GM12874 (cell line): Measurements from ENCODE around the gene RGS17.

Source experiments
- CTCF ChIP-seq: IDR thresholded peaks from 2 replicates; pipeline ENCODE4 v1.5.1; 2011; ENCODE audit warnings: low read depth, mild to moderate bottlenecking, control low read depth, low read length, moderate library complexity; ENCODE audit not compliant: insufficient read depth

The RGS17 gene

GRCh38 chr6:153074761-153075160 lies 56.3 kb downstream of the RGS17 start:
- TF ChIP-seq CTCF = no peak

- TF ChIP-seq CTCF = no peak
Observed at GRCh38 chr6:153073841-153074240, 57.2 kb downstream of the RGS17 start.

GRCh38 chr6:153070756-153071155 lies 60.3 kb downstream of the RGS17 start:
- no peak for TF ChIP-seq CTCF

- no peak for TF ChIP-seq CTCF
Observed at GRCh38 chr6:153069897-153070296, 61.2 kb downstream of the RGS17 start.

- no peak for TF ChIP-seq CTCF
Observed at GRCh38 chr6:153065222-153065621, 65.9 kb downstream of the RGS17 start.

- TF ChIP-seq CTCF = no peak
Observed at GRCh38 chr6:153063936-153064335, 67.1 kb downstream of the RGS17 start.

GRCh38 chr6:153062516-153062915 lies 68.6 kb downstream of the RGS17 start:
- no peak for TF ChIP-seq CTCF

GRCh38 chr6:153059757-153060156 lies 71.3 kb downstream of the RGS17 start:
- TF ChIP-seq CTCF = no peak
